Stimulated activated CD8-positive, alpha-beta memory T cell treated with anti-CD3 and anti-CD28 coated beads, Interleukin-4, amount 100 ng/mL, for 24 hours (primary cell): ENCODE data around the gene SPATA45.
"Not testable (repeated sequence)": the region's sequence is repeated elsewhere in the genome, so short reads cannot be mapped to it uniquely, and the experiment has no call there.

ENCODE experiments used
- DNase-seq: peaks from one replicate; pipeline ENCODE4 v3.0.0-alpha.2; 2020; ENCODE audit warnings: low read depth

Gene SPATA45

GRCh38 chr1:212847549-212847948 is at the start of gene SPATA45:
Gene SPATA45 (minus strand): TSS chr1:212847649. CDS start chr1:212836149, 11,500 bp downstream.
- DNase-seq: no peak

DNA sequence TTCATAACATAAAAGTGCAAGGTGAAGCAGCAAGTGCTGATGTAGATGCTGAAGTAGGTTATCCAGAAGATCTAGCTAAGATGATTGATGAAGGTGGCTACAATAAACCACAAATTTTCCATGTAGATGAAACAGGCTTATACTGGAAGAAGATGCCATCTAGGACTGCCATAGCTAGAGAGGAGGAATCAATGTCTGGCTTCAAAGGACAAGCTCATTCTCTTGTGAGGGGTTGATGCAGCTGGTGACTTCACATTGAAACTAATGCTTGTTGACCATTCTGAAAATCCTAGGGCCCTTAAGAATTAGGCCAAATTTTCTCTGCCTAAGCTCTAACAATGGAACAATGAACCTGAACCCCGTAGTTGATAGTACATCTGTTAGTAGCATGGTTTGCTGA is 44.7 kb upstream of the SPATA45 start:
- no peak for DNase-seq

- no peak for DNase-seq
Measured at GRCh38 chr1:212884592-212884991, 37.1 kb upstream of the SPATA45 start.

GRCh38 chr1:212879947-212880690 is 32.7 kb upstream of the SPATA45 start:
- DNase-seq: no peak

DNA sequence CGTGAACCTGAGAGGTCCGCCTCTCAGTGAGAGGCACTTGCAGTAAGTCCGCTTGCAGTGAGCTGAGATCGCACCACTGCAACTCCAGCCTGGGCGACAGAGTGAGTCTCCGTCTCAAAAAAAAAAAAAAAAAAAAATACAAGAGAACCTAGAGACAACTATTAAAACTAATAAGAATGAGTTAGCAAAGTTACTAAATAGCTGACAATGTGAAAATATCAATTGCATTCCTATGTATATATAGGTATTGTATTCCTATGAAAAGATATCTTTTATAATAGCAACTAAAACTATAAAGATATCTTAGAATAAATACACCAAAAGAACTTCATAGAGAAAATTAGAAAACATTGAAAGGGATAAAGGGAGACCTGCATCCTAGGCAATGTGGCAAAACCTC is 31.0 kb upstream of the SPATA45 start:
- DNase-seq: no peak

- DNase-seq: no peak
Measured at GRCh38 chr1:212873518-212873917, 26.1 kb upstream of the SPATA45 start.

DNA sequence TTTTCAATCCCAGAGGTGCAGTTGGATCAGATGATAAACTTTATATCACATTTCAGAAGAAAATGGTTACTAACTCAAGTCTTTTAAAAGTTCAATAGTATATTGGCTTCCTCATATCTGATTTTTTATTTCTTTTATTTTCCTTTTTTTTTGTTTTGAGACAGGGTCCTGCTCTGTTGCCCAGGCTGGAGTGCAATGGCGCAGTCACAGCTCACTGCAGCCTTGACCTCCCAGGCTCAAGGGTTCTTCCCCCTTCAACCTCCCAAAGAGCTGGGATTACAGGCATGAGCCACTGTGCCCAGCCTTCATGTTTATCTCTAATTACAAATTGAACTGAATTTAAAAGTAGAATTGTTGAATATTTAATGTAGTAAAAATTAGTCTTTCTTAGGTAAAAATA is 24.5 kb upstream of the SPATA45 start:
- no peak for DNase-seq

DNA sequence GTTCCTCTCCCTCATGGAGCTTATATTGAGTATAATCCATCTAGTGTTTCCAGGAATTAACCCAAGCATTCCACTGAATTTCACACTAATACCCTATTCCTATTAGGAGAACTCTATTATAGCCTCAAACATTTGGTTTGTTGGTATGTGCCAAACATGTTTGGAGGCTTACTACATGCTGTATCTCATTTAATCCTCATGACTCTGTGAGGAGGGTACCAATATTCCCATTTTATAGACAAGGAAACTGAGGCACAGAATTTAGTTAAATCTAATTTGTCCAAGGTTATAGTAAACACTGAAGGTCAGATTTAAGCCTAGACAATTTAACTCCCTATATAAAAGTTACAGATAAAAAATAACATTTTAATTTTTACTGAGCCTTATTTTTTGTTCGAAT is 19.7 kb upstream of the SPATA45 start:
- DNase-seq: no peak

- DNase-seq: no peak
Measured at GRCh38 chr1:212864201-212864600, 16.8 kb upstream of the SPATA45 start.

GRCh38 chr1:212863345-212863744 is 15.9 kb upstream of the SPATA45 start:
- not testable (repeated sequence) for DNase-seq

DNA sequence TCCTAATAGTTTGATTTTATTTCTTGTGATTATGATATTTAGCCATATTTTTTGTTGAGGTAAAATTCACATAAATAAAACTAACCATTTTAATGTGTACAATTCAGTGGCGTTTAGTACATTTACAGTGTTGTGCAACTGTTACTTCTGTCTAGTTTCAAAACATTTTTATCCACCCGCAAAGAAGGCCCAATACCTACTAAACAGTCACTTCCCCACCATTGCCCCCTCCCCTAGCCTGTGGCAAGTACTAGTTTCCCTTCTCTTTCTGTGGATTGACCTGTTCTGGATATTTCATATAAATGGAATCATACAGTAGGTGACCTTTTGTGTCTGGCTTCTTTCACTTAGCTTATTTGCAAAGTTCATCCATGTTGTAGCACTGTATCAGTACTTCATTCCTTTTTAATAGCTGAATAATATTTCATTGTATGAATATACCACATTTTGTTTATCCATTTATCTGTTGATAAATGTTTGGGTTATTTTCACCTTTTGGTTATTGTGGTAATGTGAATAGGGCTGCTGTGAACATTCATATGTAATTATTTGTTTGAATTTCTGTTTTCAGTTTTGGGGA is 14.8 kb upstream of the SPATA45 start:
- no peak for DNase-seq

DNA sequence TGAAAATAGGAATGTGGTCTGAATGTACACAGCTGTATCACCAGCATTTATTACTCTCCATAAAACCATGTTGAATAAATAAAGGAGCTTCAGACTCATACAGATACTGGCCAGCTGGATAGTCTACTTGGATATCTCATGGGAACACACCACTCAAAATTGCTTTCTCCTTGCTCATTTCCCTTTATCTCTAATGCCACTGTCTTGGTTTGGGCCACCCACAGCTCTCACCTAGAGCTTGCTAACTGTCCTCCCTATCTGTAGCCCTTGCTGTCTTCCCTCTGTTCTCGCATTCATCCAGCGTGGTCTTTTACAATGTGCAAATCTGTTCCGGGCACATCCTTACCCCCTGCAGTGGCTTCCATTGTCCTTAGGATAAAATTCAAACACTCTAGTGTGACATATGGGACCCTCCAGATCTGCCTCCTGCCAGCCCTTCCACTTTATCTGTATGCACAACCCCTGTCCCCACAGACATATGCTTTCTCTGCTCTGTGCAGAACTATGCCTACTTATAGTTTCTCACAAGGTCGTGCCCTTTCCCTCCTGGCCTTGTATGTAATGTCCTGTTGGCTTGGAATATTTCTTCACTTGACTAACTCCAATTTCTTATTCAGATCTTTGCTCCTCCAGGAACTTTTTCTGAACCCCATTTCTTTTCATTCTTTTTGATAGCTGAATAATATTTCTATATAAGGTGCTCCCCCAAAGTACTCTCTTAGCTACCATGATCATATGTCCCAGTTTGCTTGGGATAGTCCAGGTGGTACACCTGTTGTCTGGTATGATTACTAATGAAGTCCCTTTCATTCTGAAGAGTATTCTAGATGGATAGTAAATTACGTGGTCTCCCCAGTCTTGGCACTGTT is 13.5 kb upstream of the SPATA45 start:
- no peak for DNase-seq

GRCh38 chr1:212858461-212859265 is 11.2 kb upstream of the SPATA45 start:
- DNase-seq: no peak

- DNase-seq: peak; percentile 94
Measured at GRCh38 chr1:212857992-212858460, 10.6 kb upstream of the SPATA45 start, which contains the start of gene FLVCR1. Gene FLVCR1 (plus strand): TSS chr1:212858275. CDS start chr1:212858453, 178 bp downstream.

- no peak for DNase-seq
Measured at GRCh38 chr1:212856755-212857154, 9.3 kb upstream of the SPATA45 start.

GRCh38 chr1:212853658-212854057 is 6.2 kb upstream of the SPATA45 start:
- DNase-seq: no peak

DNA sequence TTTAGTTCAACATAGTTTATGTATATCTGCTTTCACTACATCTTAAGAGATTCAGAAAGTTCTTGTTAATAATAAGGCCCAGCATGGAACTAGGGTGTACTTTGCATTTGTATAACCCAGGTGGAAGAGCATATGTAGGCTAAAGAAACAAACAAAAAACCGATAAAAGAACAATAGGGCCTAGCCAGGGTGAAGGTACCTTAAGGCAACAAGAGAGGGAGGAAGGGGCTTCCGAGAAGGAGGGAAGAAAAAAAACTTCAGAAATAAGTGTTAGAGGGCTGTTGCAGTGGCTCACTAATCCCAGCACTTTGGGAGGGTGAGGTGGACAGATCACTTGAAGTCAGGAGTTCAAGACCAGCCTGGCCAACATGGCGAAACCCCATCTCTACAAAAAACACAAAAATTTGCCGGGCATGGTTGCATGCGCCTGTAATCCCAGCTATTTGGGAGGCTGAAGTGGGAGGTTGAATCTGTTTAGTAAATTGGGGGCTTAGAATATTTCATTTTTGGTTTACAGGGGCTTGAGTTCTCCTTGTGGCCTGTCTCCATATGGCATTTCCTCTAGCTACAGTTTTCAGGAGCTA is 4.7 kb upstream of the SPATA45 start:
- DNase-seq: no peak

DNA sequence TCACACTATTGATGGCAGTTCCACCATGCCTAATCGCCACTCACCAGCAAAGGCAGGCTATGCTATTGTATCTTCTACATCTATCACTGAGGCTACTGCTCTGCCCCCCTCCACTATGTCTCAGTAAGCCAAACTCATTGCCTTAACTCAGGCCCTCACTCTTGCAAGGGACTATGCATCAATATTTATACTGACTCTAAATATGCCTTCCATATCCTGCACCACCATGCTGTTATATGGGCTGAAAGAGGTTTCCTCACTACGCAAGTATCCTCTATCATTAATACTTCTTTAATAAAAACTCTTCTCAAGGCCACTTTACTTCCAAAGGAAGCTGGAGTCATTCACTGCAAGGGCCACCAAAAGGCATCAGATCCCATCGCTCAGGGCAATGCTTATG is 2.9 kb downstream of the SPATA45 start:
- not testable (repeated sequence) for DNase-seq

DNA sequence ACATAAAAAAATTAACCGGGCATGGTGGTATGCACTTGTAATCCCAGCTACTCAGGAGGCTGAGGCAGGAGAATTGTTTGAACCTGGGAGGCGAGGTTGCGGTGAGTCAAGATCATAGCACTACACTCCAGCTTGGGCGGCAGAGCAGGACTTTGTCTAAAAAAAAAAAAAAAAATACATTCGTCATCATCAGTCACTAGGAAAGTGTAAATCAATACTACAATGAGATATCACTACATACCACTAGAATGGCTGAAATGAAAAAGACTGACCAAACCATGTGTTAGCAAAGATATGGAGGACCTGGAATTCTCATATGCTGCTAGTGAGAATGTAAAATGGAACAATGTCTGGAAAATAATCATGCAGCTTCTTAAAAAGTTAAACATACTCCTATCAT is 9.3 kb downstream of the SPATA45 start:
- no peak for DNase-seq

DNA sequence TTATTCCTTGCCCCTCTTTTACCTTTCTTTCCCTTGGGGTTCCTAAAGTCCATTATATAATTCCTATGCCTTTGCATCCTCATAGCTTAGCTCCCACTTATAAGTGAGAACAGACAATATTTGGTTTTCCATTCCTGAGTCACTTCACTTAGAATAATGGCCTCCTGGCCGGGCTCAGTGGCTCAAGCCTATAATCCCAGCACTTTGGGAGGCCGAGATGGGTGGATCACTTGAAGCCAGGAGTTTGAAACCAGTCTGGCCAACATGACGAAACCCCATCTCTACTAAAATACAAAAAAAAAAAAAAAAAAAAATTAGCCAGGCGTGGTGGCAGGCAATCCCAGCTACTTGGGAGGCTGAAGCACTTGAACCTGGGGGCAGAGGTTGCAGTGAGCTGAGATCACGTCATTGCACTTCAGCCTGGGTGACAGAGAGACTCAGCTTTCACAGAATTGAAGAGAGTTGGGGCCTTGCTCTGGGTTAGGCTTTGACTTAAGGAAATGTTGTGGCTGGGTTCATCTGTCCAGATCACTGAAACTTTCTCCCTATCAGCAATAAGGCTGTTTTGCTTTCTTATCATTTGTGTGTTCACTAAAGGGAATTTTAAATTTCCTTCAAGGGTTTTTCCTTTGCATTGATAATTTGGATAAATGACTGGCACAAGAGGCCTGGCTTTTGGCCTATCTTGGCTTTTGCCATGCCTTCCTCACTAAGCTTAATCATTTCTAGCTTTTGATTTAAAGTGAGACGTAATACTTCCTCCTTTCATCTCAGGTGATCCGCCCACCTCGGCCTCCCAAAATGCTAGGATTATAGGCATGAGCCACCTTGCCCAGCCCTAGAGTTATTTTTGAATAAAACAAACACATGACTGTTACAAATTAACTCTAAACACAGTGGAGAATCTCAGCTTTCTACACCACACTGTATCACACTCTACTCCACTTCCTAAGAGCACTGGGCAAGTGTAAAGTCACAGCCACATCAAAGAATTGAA is 13.9 kb downstream of the SPATA45 start:
- DNase-seq: not testable (repeated sequence)
